IMR-90 (cell line): ENCODE measurements around the gene ATP9B. TPM values are rescaled to one million over a fixed set of nuclear protein-coding genes. Genes with fewer than 3 reads are reported as not detected.

Experiments
- ATAC-seq: fragments of 200-7000 bp; cut with Tn5 transposase; 2 replicates; pipeline ENCODE4 v1.9.1; 2020; ENCODE audit warnings: low read depth, mild to moderate bottlenecking, moderate library complexity
- BruUV-seq: library from RNA; stranded (reverse); fragments of 400-500 nt; replicated peaks from 2 replicates; lab custom pipeline; 2021; lab: Mats Ljungman, UMichigan
- CTCF ChIA-PET: fragments of 300-600 bp; formaldehyde crosslinking; extraction: SDS; loops from one replicate; lab custom pipeline; 2021; ENCODE audit warnings: antibody characterized with exemption; lab: Yijun Ruan, JAX
- POLR2A ChIA-PET: fragments of 300-600 bp; sonication (Branson Sonifier 250); formaldehyde crosslinking; loops from one replicate; lab custom pipeline; 2022; ENCODE audit warnings: antibody characterized with exemption; ENCODE audit not compliant: unreplicated experiment; lab: Charles Lee
- DNase-seq: peaks from one replicate; pipeline ENCODE4 v3.0.0; 2013
- H2AFZ ChIP-seq: replicated peaks from 2 replicates; pipeline ENCODE3; 2013; ENCODE audit warnings: low read length, mild to moderate bottlenecking; ENCODE audit not compliant: poor library complexity
- H2AK5ac ChIP-seq: 2 replicates; pipeline ENCODE4 v1.6.1; 2013; ENCODE audit warnings: low read depth, low read length, inconsistent platforms
- H2AK9ac ChIP-seq: replicated peaks from 2 replicates; pipeline ENCODE3; 2013; ENCODE audit warnings: mild to moderate bottlenecking, low read depth, low read length, moderate library complexity; ENCODE audit not compliant: poor library complexity
- H2BK120ac ChIP-seq: 2 replicates; pipeline ENCODE4 v1.6.1; 2013; ENCODE audit warnings: low read depth, low read length, inconsistent platforms
- H2BK15ac ChIP-seq: 3 replicates; pipeline ENCODE4 v1.6.1; 2013; ENCODE audit warnings: low read depth, low read length, inconsistent platforms
- H2BK20ac ChIP-seq: 2 replicates; pipeline ENCODE4 v1.6.1; 2013; ENCODE audit warnings: low read depth, mild to moderate bottlenecking, inconsistent platforms, low read length, moderate library complexity
- H2BK5ac ChIP-seq: 2 replicates; pipeline ENCODE4 v1.6.1; 2013; ENCODE audit warnings: mild to moderate bottlenecking, low read depth, low read length, inconsistent platforms; ENCODE audit not compliant: poor library complexity, severe bottlenecking
- H3K14ac ChIP-seq: replicated peaks from 2 replicates; pipeline ENCODE4 v1.6.1; 2013; ENCODE audit warnings: low read depth, low read length, inconsistent platforms
- H3K18ac ChIP-seq: 2 replicates; pipeline ENCODE4 v1.6.1; 2013; ENCODE audit warnings: low read depth, low read length, control low read depth
- H3K23ac ChIP-seq: 2 replicates; pipeline ENCODE4 v1.6.1; 2013; ENCODE audit warnings: low read depth, low read length, inconsistent platforms
- H3K27ac ChIP-seq: 2 replicates; pipeline ENCODE4 v1.5.1; 2013; ENCODE audit warnings: mild to moderate bottlenecking, control low read depth, low read length; ENCODE audit not compliant: insufficient read depth
- H3K27me3 ChIP-seq: 2 replicates; pipeline ENCODE4 v1.6.1; 2013; ENCODE audit warnings: low read length; ENCODE audit not compliant: control insufficient read depth, insufficient read depth
- H3K36me3 ChIP-seq: 2 replicates; pipeline ENCODE4 v1.6.1; 2013; ENCODE audit warnings: low read length, mixed read lengths; ENCODE audit not compliant: control insufficient read depth, insufficient read depth
- H3K4ac ChIP-seq: 2 replicates; pipeline ENCODE4 v1.6.1; 2013; ENCODE audit warnings: low read depth, low read length, inconsistent platforms
- H3K4me1 ChIP-seq: 2 replicates; pipeline ENCODE4 v1.6.1; 2013; ENCODE audit warnings: low read length, mixed read lengths; ENCODE audit not compliant: control insufficient read depth, insufficient read depth
- H3K4me2 ChIP-seq: 2 replicates; pipeline ENCODE4 v1.6.1; 2013; ENCODE audit warnings: low read depth, mild to moderate bottlenecking, control low read depth, low read length, moderate library complexity
- H3K4me3 ChIP-seq: 2 replicates; pipeline ENCODE4 v1.5.1; 2013; ENCODE audit warnings: low read depth, mild to moderate bottlenecking, control low read depth, low read length, moderate library complexity; ENCODE audit not compliant: insufficient read depth
- H3K56ac ChIP-seq: 2 replicates; pipeline ENCODE4 v1.6.1; 2013; ENCODE audit warnings: low read length, inconsistent platforms; ENCODE audit not compliant: insufficient read depth; ENCODE audit errors: extremely low read depth
- H3K79me1 ChIP-seq, 2 experiments: 2 replicates each; pipeline ENCODE4 v1.6.1; 2013; ENCODE audit warnings: low read length in 2 of 2, inconsistent platforms in 1 of 2, low read depth in 1 of 2
- H3K9ac ChIP-seq: 2 replicates; pipeline ENCODE4 v1.6.1; 2013; ENCODE audit warnings: low read depth, low read length, control low read depth
- H3K9me1 ChIP-seq: 2 replicates; pipeline ENCODE4 v1.6.1; 2013; ENCODE audit warnings: low read length, inconsistent platforms; ENCODE audit not compliant: insufficient read depth
- H3K9me3 ChIP-seq: 2 replicates; pipeline ENCODE4 v1.6.1; 2013; ENCODE audit warnings: low read length; ENCODE audit not compliant: control insufficient read depth, insufficient read depth
- H4K20me1 ChIP-seq: 2 replicates; pipeline ENCODE4 v1.6.1; 2013; ENCODE audit warnings: low read length, inconsistent platforms; ENCODE audit not compliant: insufficient read depth
- H4K5ac ChIP-seq: 2 replicates; pipeline ENCODE4 v1.6.1; 2013; ENCODE audit warnings: mild to moderate bottlenecking, low read depth, low read length, control low read depth
- H4K8ac ChIP-seq, 2 experiments: 2 replicates each; pipeline ENCODE4 v1.6.1; 2013; ENCODE audit warnings: low read depth in 2 of 2, low read length in 2 of 2, control low read depth in 1 of 2, inconsistent platforms in 1 of 2
- H4K91ac ChIP-seq: 2 replicates; pipeline ENCODE4 v1.6.1; 2013; ENCODE audit warnings: low read depth, low read length, inconsistent platforms; ENCODE audit not compliant: insufficient read depth
- BHLHE40 ChIP-seq: fragments of 150-350 bp; IDR thresholded peaks from 2 replicates; pipeline ENCODE4 v1.6.1; 2016; ENCODE audit warnings: mild to moderate bottlenecking, low read depth, low read length
- CEBPB ChIP-seq: IDR thresholded peaks from 2 replicates; pipeline ENCODE4 v1.6.1; 2012; ENCODE audit warnings: low read depth, low read length, improper control_type of control experiment
- CHD1 ChIP-seq: IDR thresholded peaks from 2 replicates; pipeline ENCODE4 v1.6.1; 2012; ENCODE audit warnings: low read depth, low read length, improper control_type of control experiment
- CTCF ChIP-seq: conservative IDR thresholded peaks from 2 replicates; pipeline ENCODE4 v1.5.1; 2012; ENCODE audit warnings: mild to moderate bottlenecking, low read depth, low read length, improper control_type of control experiment
- FOS ChIP-seq: fragments of 150-350 bp; IDR thresholded peaks from 2 replicates; pipeline ENCODE4 v1.6.1; 2016; ENCODE audit warnings: low read depth, low read length
- MAFK ChIP-seq: IDR thresholded peaks from 2 replicates; pipeline ENCODE4 v1.6.1; 2012; ENCODE audit warnings: low read depth, low read length, improper control_type of control experiment
- MAZ ChIP-seq: IDR thresholded peaks from 2 replicates; pipeline ENCODE4 v1.6.1; 2012; ENCODE audit warnings: low read depth, mild to moderate bottlenecking, low read length, improper control_type of control experiment, moderate library complexity, borderline replicate concordance
- MXI1 ChIP-seq: IDR thresholded peaks from 2 replicates; pipeline ENCODE4 v1.6.1; 2012; ENCODE audit warnings: low read depth, mild to moderate bottlenecking, low read length, moderate library complexity, borderline replicate concordance
- POLR2A ChIP-seq: IDR thresholded peaks from 2 replicates; pipeline ENCODE4 v1.6.1; 2012; ENCODE audit warnings: mild to moderate bottlenecking, low read depth, low read length
- RAD21 ChIP-seq: IDR thresholded peaks from 2 replicates; pipeline ENCODE4 v1.6.1; 2012; ENCODE audit warnings: low read length, improper control_type of control experiment
- RFX5 ChIP-seq: IDR thresholded peaks from 2 replicates; pipeline ENCODE4 v1.8.0; 2012; ENCODE audit warnings: low read depth, mild to moderate bottlenecking, low read length, moderate library complexity
- SMC3 ChIP-seq: fragments of 150-350 bp; IDR thresholded peaks from 2 replicates; pipeline ENCODE4 v1.6.1; 2016; ENCODE audit warnings: low read depth, mild to moderate bottlenecking, antibody characterized with exemption, low read length, moderate library complexity
- USF2 ChIP-seq: fragments of 150-350 bp; IDR thresholded peaks from 2 replicates; pipeline ENCODE4 v1.6.1; 2017; ENCODE audit warnings: mild to moderate bottlenecking, antibody characterized with exemption, low read length, low read depth
- WGBS, 2 experiments: methylation state at CpG; one replicate each; pipeline versions ENCODE4 v1.1.5 to v1.1.7; 2013; ENCODE audit warnings: missing lambda C conversion rate in 2 of 2; ENCODE audit not compliant: insufficient read length in 1 of 2; ENCODE audit errors: extremely low coverage in 2 of 2; 5-methylcytosine and 5-hydroxymethylcytosine counted together
- dilution Hi-C: fragments of 300-500 bp; cut with HindIII; formaldehyde crosslinking; loops from one replicate; pipeline ENCODE4 v1.14.3; 2018; ENCODE audit warnings: low sequenced_read_pairs; ENCODE audit not compliant: unreplicated experiment
- in situ Hi-C: fragments of 300-500 bp; cut with MboI; formaldehyde crosslinking; loops from 3 replicates; pipeline ENCODE4 v1.14.3; 2019; ENCODE audit warnings: low sequenced_read_pairs, inconsistent platforms, mixed read lengths
- intact Hi-C: fragments of 100-400 bp; cut with micrococcal nuclease; formaldehyde crosslinking; loops from 2 replicates; pipeline ENCODE4 v1.10.0; 2022
- polyA plus RNA-seq, 3 experiments: library from polyadenylated mRNA; depleted of rRNA; stranded (reverse); fragments of >200 nt; gene quantifications; 2 replicates each; pipeline ENCODE4 v1.2.3, GENCODE V29; 2012; ENCODE audit warnings: low replicate concordance in 1 of 3
- total RNA-seq: library from RNA; depleted of rRNA; stranded (reverse); fragments of >200 nt; gene quantifications from 2 replicates; pipeline ENCODE4 v1.2.3, GENCODE V29; 2012

ATP9B gene
- total and polyA plus RNA-seq, 2 of the 4 experiments (the other 2 are of a cell fraction): 11.0 to 11.5 TPM

- H4K8ac ChIP-seq: no peak overlapping the region
- no peak overlapping the region for H3K4me2 ChIP-seq
- no CpG with 5 or more reads among the region's 6 CpGs for WGBS, 2 experiments
- H3K23ac ChIP-seq: no peak overlapping the region
- no peak overlapping the region for H3K27ac ChIP-seq
- no peaks in the 10 kb centered on the region for H3K4me1 ChIP-seq
- no peaks in the 10 kb centered on the region for H3K27me3 ChIP-seq
- H3K36me3 ChIP-seq: peaks cover 6% of the 10 kb centered on the region
- no peak overlapping the region for H4K5ac ChIP-seq
- no peak overlapping the region for H3K4ac ChIP-seq
- H2BK20ac ChIP-seq: no peak overlapping the region
- H4K20me1 ChIP-seq: no peaks in the 10 kb centered on the region
- H3K56ac ChIP-seq: no peak overlapping the region
- TF ChIP-seq RAD21: no peak
- TF ChIP-seq CTCF: no peak
- TF ChIP-seq MAFK: no peak
- TF ChIP-seq USF2: no peak
- TF ChIP-seq SMC3: no peak
- no peak for TF ChIP-seq MXI1
- TF ChIP-seq CHD1: no peak
- TF ChIP-seq POLR2A: no peak
- TF ChIP-seq CEBPB: no peak
- no peak for TF ChIP-seq BHLHE40
- TF ChIP-seq MAZ: no peak
- TF ChIP-seq FOS: no peak
- TF ChIP-seq RFX5: no peak
- H2AK9ac ChIP-seq: no peak overlapping the region
- no peak overlapping the region for H3K18ac ChIP-seq
- H3K4me3 ChIP-seq: no peak overlapping the region
- no peak overlapping the region for H2AFZ ChIP-seq
- DNase-seq (no peak), ATAC-seq (no peak)
- H3K79me1 ChIP-seq: no peaks in the 10 kb centered on the region
- H3K9me3 ChIP-seq: no peaks in the 10 kb centered on the region
- no peak overlapping the region for H3K14ac ChIP-seq
- no peak overlapping the region for H2BK120ac ChIP-seq
- no peak overlapping the region for H2BK15ac ChIP-seq
- H4K91ac ChIP-seq: no peak overlapping the region
- H3K9me1 ChIP-seq: peaks cover 2% of the 10 kb centered on the region; the same call in 1 of the 2 replicates
- ChIA-PET CTCF (no interaction called here), POLR2A (no interaction called here)
- no TSS peak for BruUV-seq
- intact Hi-C loops: no loop called here
- H2AK5ac ChIP-seq: no peak overlapping the region
- in situ Hi-C loops: no loop called here
- dilution Hi-C loops: no loop called here
- no peak overlapping the region for H3K9ac ChIP-seq
- no peak overlapping the region for H2BK5ac ChIP-seq
Measured at GRCh38 chr18:79257480-79257879, 188.3 kb downstream of the ATP9B start.
